Neuronal stem cell (in vitro differentiated cells): ENCODE measurements around the gene SAFB2.

Experiments
- DNase-seq: peaks from one replicate; pipeline ENCODE4 v3.0.0-alpha.2; 2013; ENCODE audit warnings: low spot score
- H2AFZ ChIP-seq: one replicate; pipeline ENCODE4 v1.6.1; 2013; ENCODE audit warnings: mild to moderate bottlenecking, low read length, inconsistent platforms
- H2AK5ac ChIP-seq: 2 replicates; pipeline ENCODE4 v1.6.1; 2013; ENCODE audit warnings: low read depth, mild to moderate bottlenecking, inconsistent platforms, low read length, moderate library complexity, mixed read lengths
- H2BK120ac ChIP-seq: 2 replicates; pipeline ENCODE4 v1.6.1; 2013; ENCODE audit warnings: low read depth, mild to moderate bottlenecking, inconsistent platforms, low read length, moderate library complexity, mixed read lengths
- H2BK12ac ChIP-seq: one replicate; pipeline ENCODE4 v1.6.1; 2013; ENCODE audit warnings: low read length, inconsistent platforms
- H2BK15ac ChIP-seq: 2 replicates; pipeline ENCODE4 v1.6.1; 2013; ENCODE audit warnings: mild to moderate bottlenecking, low read length, inconsistent platforms, mixed read lengths
- H2BK5ac ChIP-seq: one replicate; pipeline ENCODE4 v1.6.1; 2013; ENCODE audit warnings: inconsistent platforms, mild to moderate bottlenecking, low read length, moderate library complexity
- H3K14ac ChIP-seq: one replicate; pipeline ENCODE4 v1.6.1; 2013; ENCODE audit warnings: low read length, inconsistent platforms
- H3K18ac ChIP-seq: 2 replicates; pipeline ENCODE4 v1.6.1; 2013; ENCODE audit warnings: low read length, inconsistent platforms
- H3K23ac ChIP-seq: 2 replicates; pipeline ENCODE4 v1.6.1; 2013; ENCODE audit warnings: low read depth, mild to moderate bottlenecking, mixed read lengths, low read length, inconsistent platforms; ENCODE audit not compliant: poor library complexity
- H3K27ac ChIP-seq: replicated peaks from 3 replicates; pipeline ENCODE4 v1.5.1; 2013; ENCODE audit warnings: low read length, inconsistent platforms
- H3K27me3 ChIP-seq, 3 experiments: 2 replicates each; pipeline ENCODE4 v1.6.1; 2013; ENCODE audit warnings: low read length in 3 of 3, mild to moderate bottlenecking in 2 of 3, inconsistent platforms in 1 of 3, low read depth in 1 of 3, mixed read lengths in 1 of 3, moderate library complexity in 1 of 3; ENCODE audit not compliant: control insufficient read depth in 3 of 3, insufficient read depth in 3 of 3
- H3K36me3 ChIP-seq, 2 donors: replicated peaks in 1 of 2; 2 replicates each; pipeline ENCODE4 v1.6.1; 2013; ENCODE audit warnings: low read length in 2 of 2; ENCODE audit not compliant: control insufficient read depth in 2 of 2, insufficient read depth in 2 of 2
- H3K4ac ChIP-seq: 2 replicates; pipeline ENCODE4 v1.6.1; 2013; ENCODE audit warnings: inconsistent platforms, mild to moderate bottlenecking, low read length, moderate library complexity
- H3K4me1 ChIP-seq, 2 donors: 1 replicate in 1 of 2; 2 replicates in 1 of 2; pipeline ENCODE4 v1.6.1; 2013; ENCODE audit warnings: low read length in 2 of 2, low read depth in 1 of 2; ENCODE audit not compliant: control insufficient read depth in 2 of 2, insufficient read depth in 1 of 2
- H3K4me2 ChIP-seq: one replicate; pipeline ENCODE4 v1.6.1; 2013; ENCODE audit warnings: mild to moderate bottlenecking, low read length, inconsistent platforms; ENCODE audit not compliant: insufficient read depth, poor library complexity, severe bottlenecking
- H3K4me3 ChIP-seq, 2 donors: 2 replicates each; pipeline ENCODE4 v1.5.1; 2013; ENCODE audit warnings: low read length in 2 of 2, mild to moderate bottlenecking in 2 of 2, inconsistent platforms in 1 of 2, moderate library complexity in 1 of 2
- H3K79me1 ChIP-seq: one replicate; pipeline ENCODE4 v1.6.1; 2013; ENCODE audit warnings: low read depth, mild to moderate bottlenecking, inconsistent platforms, low read length, moderate library complexity
- H3K9ac ChIP-seq: one replicate; pipeline ENCODE4 v1.6.1; 2013; ENCODE audit warnings: mild to moderate bottlenecking, low read depth, low read length, inconsistent platforms; ENCODE audit not compliant: poor library complexity
- H3K9me3 ChIP-seq, 2 donors: replicated peaks in 1 of 2; 2 replicates each; pipeline versions ENCODE3 to v1.6.1; 2013; ENCODE audit warnings: low read length in 2 of 2, mild to moderate bottlenecking in 2 of 2, inconsistent platforms in 1 of 2, low read depth in 1 of 2, mixed read lengths in 1 of 2, moderate library complexity in 1 of 2; ENCODE audit not compliant: control insufficient read depth in 2 of 2, insufficient read depth in 1 of 2
- H4K8ac ChIP-seq: one replicate; pipeline ENCODE4 v1.6.1; 2013; ENCODE audit warnings: low read depth, mild to moderate bottlenecking, inconsistent platforms, low read length, moderate library complexity
- H4K91ac ChIP-seq: one replicate; pipeline ENCODE4 v1.6.1; 2013; ENCODE audit warnings: low read length, low read depth, mild to moderate bottlenecking, inconsistent platforms; ENCODE audit not compliant: poor library complexity
- WGBS, 2 donors: extraction: QIAGEN DNeasy Blood & Tissue Kit; methylation state at CpG; one replicate each; pipeline ENCODE4 v1.1.7; 2013; ENCODE audit warnings: missing lambda C conversion rate in 2 of 2, mixed read lengths in 1 of 2; ENCODE audit not compliant: insufficient read length in 2 of 2, insufficient replicate concordance in 1 of 2; ENCODE audit errors: extremely low coverage in 2 of 2; 5-methylcytosine and 5-hydroxymethylcytosine counted together

Gene SAFB2

DNA sequence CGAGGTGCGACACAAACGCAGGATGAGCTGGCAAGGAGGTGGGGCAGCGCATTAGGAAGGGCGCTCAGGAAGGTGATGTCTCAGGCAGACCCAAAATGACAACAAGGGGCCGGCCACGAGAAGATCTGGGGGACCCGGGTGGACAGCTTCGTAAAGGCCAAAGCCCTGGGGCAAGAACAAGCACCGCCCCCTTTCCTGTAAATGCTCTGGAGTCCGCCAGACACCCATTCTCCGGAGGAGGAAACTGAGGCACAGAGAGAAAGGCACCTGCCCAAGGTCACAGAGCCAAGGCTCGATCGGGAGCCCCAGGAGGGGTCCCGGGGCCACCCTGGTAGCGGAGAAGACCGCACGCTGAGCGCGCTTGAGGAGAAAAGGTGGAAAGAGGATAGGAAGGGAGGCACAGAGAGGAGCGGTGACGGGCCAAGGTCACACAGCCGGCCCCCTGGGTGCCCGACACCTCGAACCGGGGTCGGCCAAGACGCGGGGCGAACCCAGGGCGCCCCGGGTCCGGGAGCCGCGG, 571 bp downstream of the SAFB2 start:
- Histone ChIP-seq H4K8ac (no peak overlapping the region), H3K27me3 (no peaks in the 10 kb centered on the region), H3K4me2 (peak overlapping the region; percentile 84), H3K18ac (peak overlapping the region; percentile 99), H2BK12ac (no peak overlapping the region), H3K9me3 (no peaks in the 10 kb centered on the region), H2AK5ac (peak overlapping the region; percentile 82), H3K4me1 (peaks cover 5 to 26% of the 10 kb centered on the region in 2 donors), H3K4me3 (peak overlapping the region; percentile 94 to 96), H3K23ac (peak overlapping the region; percentile 89), H4K91ac (no peak overlapping the region), H3K36me3 (peaks cover 28 to 69% of the 10 kb centered on the region in 2 donors), H2BK15ac (peak overlapping the region; percentile 50), H2AFZ (peak overlapping the region; percentile 96), H3K9ac (peak overlapping the region; percentile 91), H2BK5ac (peak overlapping the region; percentile 83), H3K4ac (no peak overlapping the region), H3K79me1 (peaks cover 9% of the 10 kb centered on the region), H3K14ac (peak overlapping the region; percentile 25), H3K27ac (peak overlapping the region; percentile 91), H2BK120ac (no peak overlapping the region)
- WGBS, 2 donors, result no CpG with 5 or more reads among the region's 35 CpGs
- DNase-seq, result no peak

DNA sequence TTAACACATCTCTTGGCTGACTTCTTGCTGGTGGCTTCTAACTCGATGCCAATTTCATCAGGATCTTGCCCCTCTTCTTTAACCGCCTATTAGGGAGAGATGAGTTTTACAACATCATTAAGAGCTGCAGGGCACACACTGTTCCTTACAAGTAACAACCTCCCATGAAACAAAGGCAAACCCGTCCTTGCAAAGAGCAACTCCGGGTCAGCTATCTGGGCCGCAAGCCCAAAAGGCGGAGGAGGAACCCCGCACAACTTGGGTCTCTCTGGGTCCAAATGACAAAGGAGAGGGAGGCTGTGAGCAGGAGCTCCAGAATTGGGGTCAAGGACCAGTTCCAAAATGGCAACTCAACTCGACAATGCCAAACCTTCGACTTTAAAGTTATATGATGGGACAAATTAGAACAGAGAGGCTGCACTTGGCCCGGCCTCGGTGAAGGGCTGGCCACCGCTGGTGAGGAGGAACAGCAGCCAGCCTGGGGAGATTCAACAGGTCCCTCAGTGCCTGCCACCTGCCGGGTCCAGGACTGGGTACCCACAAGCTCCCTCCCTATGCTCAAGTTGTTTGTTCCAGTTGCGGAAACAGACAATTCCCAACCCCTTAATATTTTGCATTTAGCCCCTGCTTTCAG, 1.1 kb downstream of the SAFB2 start:
- H3K36me3 ChIP-seq, result peaks cover 24 to 69% of the 10 kb centered on the region in 2 donors
- peaks cover 5 to 26% of the 10 kb centered on the region in 2 donors for H3K4me1 ChIP-seq
- H3K79me1 ChIP-seq, result peaks cover 9% of the 10 kb centered on the region
- WGBS, 2 donors, result no CpG with 5 or more reads among the region's 14 CpGs
- DNase-seq, result no peak
- no peak overlapping the region for H3K27ac ChIP-seq
- no peak overlapping the region for H2BK5ac ChIP-seq
- H4K91ac ChIP-seq, result no peak overlapping the region
- no peak overlapping the region for H2AFZ ChIP-seq
- peak overlapping the region; percentile 91 for H3K9ac ChIP-seq
- no peak overlapping the region for H4K8ac ChIP-seq
- H2BK15ac ChIP-seq, result no peak overlapping the region
- no peaks in the 10 kb centered on the region for H3K9me3 ChIP-seq
- H2AK5ac ChIP-seq, result peak overlapping the region; percentile 82
- peak overlapping the region; percentile 25 for H3K14ac ChIP-seq
- H3K27me3 ChIP-seq, result no peaks in the 10 kb centered on the region
- no peak overlapping the region for H2BK120ac ChIP-seq
- H3K4me3 ChIP-seq, result peak overlapping the region; percentile 94 to 96
- no peak overlapping the region for H3K23ac ChIP-seq
- peak overlapping the region; percentile 84 for H3K4me2 ChIP-seq
- H3K4ac ChIP-seq, result peak overlapping the region; percentile 28
- H3K18ac ChIP-seq, result no peak overlapping the region
- no peak overlapping the region for H2BK12ac ChIP-seq

DNA sequence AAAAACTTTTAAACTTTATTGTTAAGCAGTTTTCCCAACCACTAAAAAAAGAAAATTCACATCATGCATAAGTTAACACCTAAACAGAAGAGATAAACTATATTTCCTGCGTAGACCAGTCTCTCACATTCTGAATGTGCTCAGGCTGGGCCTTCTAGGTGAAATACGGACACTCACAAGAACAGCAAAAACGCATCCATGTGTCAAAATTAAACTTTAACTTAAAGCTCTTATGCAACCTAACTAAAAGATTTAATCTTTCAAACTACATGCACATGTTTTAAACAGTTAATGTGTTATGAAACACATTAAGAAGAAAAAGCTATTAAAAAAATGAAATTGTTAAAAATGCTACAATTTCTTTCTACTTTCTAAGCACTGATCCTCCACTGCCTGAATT, 2.6 kb downstream of the SAFB2 start:
- Histone ChIP-seq H3K14ac (no peak overlapping the region), H3K9me3 (no peaks in the 10 kb centered on the region), H2BK120ac (no peak overlapping the region), H4K91ac (no peak overlapping the region), H3K18ac (no peak overlapping the region), H2AK5ac (no peak overlapping the region), H3K9ac (no peak overlapping the region), H2AFZ (no peak overlapping the region), H3K79me1 (peaks cover 12% of the 10 kb centered on the region), H3K4me3 (no peak overlapping the region), H3K4me1 (peaks cover 5 to 20% of the 10 kb centered on the region in 2 donors), H3K4ac (no peak overlapping the region), H2BK12ac (no peak overlapping the region), H3K27me3 (no peaks in the 10 kb centered on the region), H3K23ac (no peak overlapping the region), H3K4me2 (no peak overlapping the region), H3K36me3 (peaks cover 28 to 69% of the 10 kb centered on the region in 2 donors), H2BK15ac (no peak overlapping the region), H4K8ac (no peak overlapping the region), H3K27ac (no peak overlapping the region), H2BK5ac (no peak overlapping the region)
- DNase-seq, result no peak
- no CpG with 5 or more reads among the region's 3 CpGs for WGBS, 2 donors

DNA sequence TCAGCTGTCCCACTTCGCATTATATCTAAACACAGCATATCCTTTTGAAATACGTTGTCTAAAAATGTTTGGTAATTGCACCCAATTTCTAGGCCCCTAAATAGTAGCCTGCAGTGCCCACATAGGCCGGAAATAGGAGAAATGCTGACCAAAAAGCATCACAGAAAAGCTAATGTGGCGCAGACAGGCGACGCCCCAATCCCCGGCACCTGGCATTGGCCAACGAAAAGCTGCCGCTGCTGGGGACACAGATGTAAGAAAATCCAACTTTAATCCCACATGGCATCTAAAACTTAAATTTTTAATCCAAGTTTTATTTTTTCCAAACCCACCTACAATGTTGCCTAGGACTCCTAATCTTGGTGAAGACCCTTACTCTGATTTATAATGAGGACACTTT, 4.0 kb downstream of the SAFB2 start:
- peaks cover 37 to 77% of the 10 kb centered on the region in 2 donors for H3K36me3 ChIP-seq
- no peak overlapping the region for H2BK15ac ChIP-seq
- H3K4me1 ChIP-seq, result peaks cover 5 to 12% of the 10 kb centered on the region in 2 donors

More for the DNA sequence above, 4.0 kb downstream of the SAFB2 start:
- Histone ChIP-seq H3K79me1 (peaks cover 12% of the 10 kb centered on the region), H2AK5ac (no peak overlapping the region), H3K27me3 (no peaks in the 10 kb centered on the region), H3K4me2 (no peak overlapping the region), H2BK120ac (no peak overlapping the region), H4K91ac (no peak overlapping the region), H2BK12ac (no peak overlapping the region), H3K4me3 (no peak overlapping the region), H3K9ac (no peak overlapping the region), H3K14ac (no peak overlapping the region), H2BK5ac (no peak overlapping the region), H2AFZ (no peak overlapping the region), H3K18ac (no peak overlapping the region), H3K4ac (no peak overlapping the region), H3K23ac (no peak overlapping the region), H3K27ac (no peak overlapping the region), H3K9me3 (no peaks in the 10 kb centered on the region), H4K8ac (no peak overlapping the region)
- no peak for DNase-seq
- WGBS, 2 donors, result no CpG with 5 or more reads among the region's 9 CpGs
